ENCODE data around the gene DDX17. TPM values are rescaled to one million over a fixed set of nuclear protein-coding genes. Genes with fewer than 3 reads are reported as not detected.

The DDX17 gene
- total RNA-seq, 1 experiment from 2014 or later, result 257 TPM

GRCh38 chr22:38464992-38465672 is 41.0 kb downstream of the DDX17 start:
- peaks cover 37% of the 10 kb centered on the region for H3K27me3 ChIP-seq (ENCODE audit: control insufficient read depth, insufficient read depth, low read length)
- no peak overlapping the region for H3K4me3 ChIP-seq (ENCODE audit: insufficient read depth, low read depth, low read length)
- no peaks in the 10 kb centered on the region for H3K36me3 ChIP-seq (replicated peaks; ENCODE audit: control insufficient read depth, insufficient read depth, low read length)
- DNase-seq, result no peak

DNA sequence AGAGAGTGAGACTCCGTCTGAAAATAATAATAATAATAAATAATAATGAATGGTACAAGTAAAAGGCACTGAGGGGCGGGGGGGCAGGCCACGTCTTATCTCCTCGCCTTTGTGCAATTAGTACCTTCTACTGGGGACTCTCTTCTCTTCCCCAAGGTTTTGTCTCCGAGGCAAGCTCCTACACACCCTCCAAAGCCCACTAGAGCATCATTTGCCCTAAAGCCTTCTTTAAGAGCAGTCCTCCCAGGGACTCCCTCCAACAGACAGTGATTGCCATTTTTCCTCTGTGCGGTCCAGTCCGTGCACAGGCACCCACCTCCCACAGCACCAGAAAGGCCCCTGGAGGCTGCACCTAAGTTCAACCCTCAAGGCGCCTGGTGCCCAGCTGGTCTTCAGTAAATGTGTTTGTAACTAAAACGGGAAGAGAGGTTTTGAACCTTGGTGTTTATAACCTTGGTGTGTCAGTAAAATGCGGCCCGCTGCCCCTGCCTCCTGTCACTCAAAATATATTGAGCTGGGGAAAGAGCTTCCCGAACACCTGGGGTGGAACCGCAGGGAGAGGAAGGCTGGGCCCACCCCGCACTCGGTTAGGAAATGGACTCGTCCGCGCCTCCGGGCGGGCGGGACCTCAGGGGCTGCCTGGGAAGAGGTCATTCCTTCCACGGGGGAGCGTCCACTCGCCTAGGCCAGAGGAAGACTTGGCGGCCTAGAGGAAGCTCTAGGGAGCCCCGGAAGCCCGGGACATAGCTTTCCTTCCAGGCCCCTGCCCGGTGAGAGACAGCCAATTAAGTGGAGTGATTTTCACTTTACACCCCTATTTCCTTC is 42.9 kb downstream of the DDX17 start:
- Histone ChIP-seq H3K4me3 (ENCODE audit: insufficient read depth, low read depth, low read length) (0 out of 2 replicates have a peak overlapping the region, but pooled peaks have one; percentile 6), H3K27me3 (ENCODE audit: control insufficient read depth, insufficient read depth, low read length) (peaks cover 35% of the 10 kb centered on the region), H3K36me3 (replicated peaks; ENCODE audit: control insufficient read depth, insufficient read depth, low read length) (no peaks in the 10 kb centered on the region)
- peak; percentile 90 for DNase-seq

- H3K4me3 ChIP-seq (ENCODE audit: insufficient read depth, low read depth, low read length), result peak overlapping the region; percentile 16; the same call in 1 of the 2 replicates
- no peaks in the 10 kb centered on the region for H3K36me3 ChIP-seq (replicated peaks; ENCODE audit: control insufficient read depth, insufficient read depth, low read length)
- peaks cover 26% of the 10 kb centered on the region for H3K27me3 ChIP-seq (ENCODE audit: control insufficient read depth, insufficient read depth, low read length)
- DNase-seq, result peak; percentile 95
Observed at GRCh38 chr22:38461414-38462081, 44.6 kb downstream of the DDX17 start.

DNA sequence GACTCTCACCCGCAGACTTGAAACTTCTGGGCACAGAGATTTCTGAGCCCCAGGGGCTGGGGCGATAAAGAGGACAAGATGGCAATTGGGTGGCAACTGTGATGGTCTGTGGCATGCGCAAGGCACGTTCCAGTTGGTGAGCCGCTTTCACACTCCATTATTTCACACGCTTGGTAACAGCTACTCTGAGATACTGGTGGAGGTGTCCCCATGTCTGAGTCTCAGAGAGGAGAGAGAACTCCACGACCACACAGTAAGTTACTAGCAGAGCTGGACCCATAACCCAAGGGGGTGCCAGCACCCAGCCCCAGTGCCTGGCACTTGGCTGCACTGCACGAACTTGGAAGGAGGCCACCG is 45.1 kb downstream of the DDX17 start:
- H3K27me3 ChIP-seq (ENCODE audit: control insufficient read depth, insufficient read depth, low read length), result peaks cover 28% of the 10 kb centered on the region
- H3K4me3 ChIP-seq (ENCODE audit: insufficient read depth, low read depth, low read length), result peak overlapping the region; percentile 16; the same call in 1 of the 2 replicates
- H3K36me3 ChIP-seq (replicated peaks; ENCODE audit: control insufficient read depth, insufficient read depth, low read length), result no peaks in the 10 kb centered on the region
- peak; percentile 40 for DNase-seq

DNA sequence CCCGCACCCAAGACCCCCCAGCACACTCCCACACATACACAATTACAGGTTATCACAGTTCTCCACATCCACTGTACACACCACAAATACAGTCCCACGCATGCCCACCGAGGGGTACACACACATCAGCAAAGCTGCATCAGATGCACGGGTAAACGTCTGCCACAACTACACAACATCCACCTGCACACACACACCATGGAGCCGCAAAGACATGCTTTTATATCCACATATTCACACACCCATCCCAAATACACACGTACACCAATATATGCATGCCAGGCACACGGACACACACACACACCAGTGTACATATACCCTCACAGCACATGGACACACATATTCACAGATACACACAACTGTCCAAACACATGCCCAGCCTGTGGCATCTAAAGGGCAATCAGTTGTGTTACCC is 45.7 kb downstream of the DDX17 start:
- H3K36me3 ChIP-seq (replicated peaks; ENCODE audit: control insufficient read depth, insufficient read depth, low read length), result no peaks in the 10 kb centered on the region
- H3K27me3 ChIP-seq (ENCODE audit: control insufficient read depth, insufficient read depth, low read length), result peaks cover 30% of the 10 kb centered on the region
- H3K4me3 ChIP-seq (ENCODE audit: insufficient read depth, low read depth, low read length), result no peak overlapping the region
- no peak for DNase-seq

DNA sequence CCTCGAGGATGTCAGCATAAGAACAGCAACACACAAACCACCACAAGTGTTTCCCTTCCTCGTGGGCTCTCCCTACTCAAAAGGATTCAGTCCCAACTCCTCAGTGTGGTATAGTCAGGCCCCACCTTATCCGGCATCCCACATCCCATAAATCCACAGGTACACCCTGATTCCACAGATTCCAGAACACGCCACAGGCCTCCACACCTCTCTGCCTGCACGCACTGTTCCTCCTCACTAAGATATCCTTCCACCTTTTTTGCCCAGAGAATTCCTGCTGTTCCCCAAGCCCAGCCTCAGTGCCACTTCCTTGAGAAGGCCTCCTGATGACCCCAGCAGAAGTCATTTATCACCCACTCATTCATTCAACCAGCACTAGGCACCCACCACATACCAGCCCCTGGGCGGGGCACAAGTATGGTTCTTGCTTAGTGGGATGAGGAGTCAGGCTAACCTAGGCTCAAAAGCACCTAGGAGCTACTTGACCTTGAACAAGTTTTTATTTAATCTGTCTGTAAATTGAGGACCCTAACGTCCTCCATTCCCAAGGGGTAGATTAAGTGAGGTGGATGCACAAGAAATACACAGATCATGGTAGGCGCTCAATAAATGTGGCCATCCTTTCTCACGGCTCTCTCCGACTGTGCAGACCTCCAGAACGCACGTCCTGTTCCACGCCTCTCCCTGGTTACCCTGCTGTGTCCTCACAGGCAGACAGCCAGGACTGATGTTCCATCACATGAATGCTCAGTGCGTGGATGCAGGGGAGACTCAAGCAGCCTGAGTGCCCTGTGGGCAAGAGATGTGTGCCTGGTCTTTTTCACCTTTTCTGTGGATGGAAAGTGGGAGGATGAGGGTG is 49.0 kb downstream of the DDX17 start:
- no peak overlapping the region for H3K4me3 ChIP-seq (ENCODE audit: insufficient read depth, low read depth, low read length)
- DNase-seq, result no peak
- H3K27me3 ChIP-seq (ENCODE audit: control insufficient read depth, insufficient read depth, low read length), result peaks cover 52% of the 10 kb centered on the region
- no peaks in the 10 kb centered on the region for H3K36me3 ChIP-seq (replicated peaks; ENCODE audit: control insufficient read depth, insufficient read depth, low read length)

GRCh38 chr22:38456272-38456835 is 49.8 kb downstream of the DDX17 start:
- Histone ChIP-seq H3K36me3 (replicated peaks; ENCODE audit: control insufficient read depth, insufficient read depth, low read length) (no peaks in the 10 kb centered on the region), H3K27me3 (ENCODE audit: control insufficient read depth, insufficient read depth, low read length) (peaks cover 52% of the 10 kb centered on the region), H3K4me3 (ENCODE audit: insufficient read depth, low read depth, low read length) (peak overlapping the region; percentile 48; the same call in 1 of the 2 replicates)
- DNase-seq, result peak; percentile 54

DNA sequence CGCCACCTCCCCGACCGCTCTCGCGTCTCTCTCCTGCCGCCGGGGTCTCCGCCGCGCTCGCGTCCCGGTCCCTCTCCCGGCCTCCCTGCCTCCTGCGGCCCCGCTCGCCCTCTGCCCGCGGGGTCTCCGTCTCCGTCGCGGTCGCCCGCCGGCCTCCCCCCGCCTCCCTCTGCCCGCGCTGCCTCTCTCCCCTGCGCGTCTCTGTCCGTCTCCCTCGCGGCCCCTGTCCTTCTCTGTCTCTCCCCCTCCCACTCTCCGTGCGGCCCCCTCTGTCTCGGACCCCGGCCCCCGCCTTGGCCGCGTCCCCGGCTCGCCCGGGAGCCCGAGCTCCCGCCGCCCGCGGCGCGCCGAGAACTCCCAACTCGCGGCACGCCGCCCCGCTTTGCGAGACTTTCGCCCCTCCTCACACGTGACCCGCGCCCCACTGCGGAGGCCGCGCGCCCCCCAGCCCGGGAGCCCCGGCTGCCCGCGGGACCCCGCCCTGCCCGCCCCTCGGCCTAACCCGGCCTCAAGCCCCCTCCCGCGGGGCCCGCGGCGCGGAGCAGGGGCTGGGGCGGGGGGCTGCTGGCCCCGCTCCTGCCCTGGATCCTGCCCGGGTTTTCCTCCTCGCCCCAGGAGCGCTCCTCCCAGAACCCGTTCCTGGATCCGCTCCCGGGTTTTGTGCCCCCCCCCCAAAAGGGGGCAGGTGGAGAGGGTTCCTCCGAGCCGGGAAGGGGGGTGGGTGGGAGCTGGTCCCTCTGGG is 50.4 kb downstream of the DDX17 start:
- DNase-seq, result peak; percentile 97
- Histone ChIP-seq H3K36me3 (replicated peaks; ENCODE audit: control insufficient read depth, insufficient read depth, low read length) (no peaks in the 10 kb centered on the region), H3K4me3 (ENCODE audit: insufficient read depth, low read depth, low read length) (peak overlapping the region; percentile 48), H3K27me3 (ENCODE audit: control insufficient read depth, insufficient read depth, low read length) (peaks cover 47% of the 10 kb centered on the region)

DNA sequence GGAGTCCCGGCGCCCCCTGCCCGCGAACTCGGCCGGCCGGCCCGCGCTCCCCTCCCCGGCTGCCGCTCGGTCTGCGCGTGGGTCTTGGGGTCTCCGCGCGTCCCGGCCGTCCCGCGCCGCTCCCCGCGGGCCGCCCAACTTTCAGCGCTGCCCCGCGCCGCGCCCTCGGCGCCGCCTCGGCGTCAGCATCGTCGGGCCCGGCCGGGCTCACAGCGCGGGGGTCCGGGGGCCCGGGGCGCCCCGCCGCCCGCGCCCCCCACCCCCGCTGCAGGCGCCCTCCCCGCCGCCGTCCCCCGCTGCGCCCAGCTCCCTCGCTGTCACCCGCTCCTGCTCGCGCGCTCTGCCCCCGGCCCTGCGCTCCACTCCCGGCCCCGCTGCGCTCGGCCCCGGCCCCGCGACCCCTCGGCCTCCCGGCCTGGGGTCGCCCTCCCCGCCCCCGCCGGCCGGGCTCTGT is 51.0 kb downstream of the DDX17 start, which contains the start of gene KCNJ4:
Gene KCNJ4, minus strand, starts transcription at position 124 of the 454 bp plus-strand sequence. CDS start 27,067 bp downstream, outside the sequence.
- Histone ChIP-seq H3K4me3 (ENCODE audit: insufficient read depth, low read depth, low read length) (peak within 1 kb of the TSS; percentile 48), H3K36me3 (replicated peaks; ENCODE audit: control insufficient read depth, insufficient read depth, low read length) (no peaks in the 10 kb centered on the region), H3K27me3 (ENCODE audit: control insufficient read depth, insufficient read depth, low read length) (peaks cover 47% of the 10 kb centered on the region)
- DNase-seq, result peak; percentile 85

GRCh38 chr22:38454353-38455075 is 51.6 kb downstream of the DDX17 start:
- peaks cover 47% of the 10 kb centered on the region for H3K27me3 ChIP-seq (ENCODE audit: control insufficient read depth, insufficient read depth, low read length)
- peak; percentile 86 for DNase-seq
- H3K4me3 ChIP-seq (ENCODE audit: insufficient read depth, low read depth, low read length), result peak overlapping the region; percentile 44
- H3K36me3 ChIP-seq (replicated peaks; ENCODE audit: control insufficient read depth, insufficient read depth, low read length), result no peaks in the 10 kb centered on the region

GRCh38 chr22:38453996-38454352 is 52.1 kb downstream of the DDX17 start:
- Histone ChIP-seq H3K27me3 (ENCODE audit: control insufficient read depth, insufficient read depth, low read length) (peaks cover 47% of the 10 kb centered on the region), H3K36me3 (replicated peaks; ENCODE audit: control insufficient read depth, insufficient read depth, low read length) (no peaks in the 10 kb centered on the region), H3K4me3 (ENCODE audit: insufficient read depth, low read depth, low read length) (no peak overlapping the region; the same call in 1 of the 2 replicates)
- no peak for DNase-seq

GRCh38 chr22:38453066-38453672 is 52.9 kb downstream of the DDX17 start:
- H3K36me3 ChIP-seq (replicated peaks; ENCODE audit: control insufficient read depth, insufficient read depth, low read length), result no peaks in the 10 kb centered on the region
- H3K4me3 ChIP-seq (ENCODE audit: insufficient read depth, low read depth, low read length), result no peak overlapping the region
- no peak for DNase-seq
- peaks cover 43% of the 10 kb centered on the region for H3K27me3 ChIP-seq (ENCODE audit: control insufficient read depth, insufficient read depth, low read length)
